NCI-H2029 treated with DMSO at 0.1 percent for 48 hours (cell line): Measurements from ENCODE around the gene SETDB2.
"Not testable (repeated sequence)": the region's sequence is repeated elsewhere in the genome, so short reads cannot be mapped to it uniquely, and the experiment has no call there.

Experiments used
- DNase-seq: peaks from one replicate; lab custom pipeline; 2025; lab: John Stamatoyannopoulos, UW

The SETDB2 gene

DNA sequence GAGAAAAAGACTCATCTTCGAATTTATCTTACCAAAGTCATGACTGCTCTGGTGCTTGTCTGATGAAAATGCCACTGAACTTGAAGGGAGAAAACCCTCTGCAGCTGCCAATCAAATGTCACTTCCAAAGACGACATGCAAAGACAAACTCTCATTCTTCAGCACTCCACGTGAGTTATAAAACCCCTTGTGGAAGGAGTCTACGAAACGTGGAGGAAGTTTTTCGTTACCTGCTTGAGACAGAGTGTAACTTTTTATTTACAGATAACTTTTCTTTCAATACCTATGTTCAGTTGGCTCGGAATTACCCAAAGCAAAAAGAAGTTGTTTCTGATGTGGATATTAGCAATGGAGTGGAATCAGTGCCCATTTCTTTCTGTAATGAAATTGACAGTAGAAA lies 32.5 kb downstream of the SETDB2 start:
- DNase-seq: no peak

DNA sequence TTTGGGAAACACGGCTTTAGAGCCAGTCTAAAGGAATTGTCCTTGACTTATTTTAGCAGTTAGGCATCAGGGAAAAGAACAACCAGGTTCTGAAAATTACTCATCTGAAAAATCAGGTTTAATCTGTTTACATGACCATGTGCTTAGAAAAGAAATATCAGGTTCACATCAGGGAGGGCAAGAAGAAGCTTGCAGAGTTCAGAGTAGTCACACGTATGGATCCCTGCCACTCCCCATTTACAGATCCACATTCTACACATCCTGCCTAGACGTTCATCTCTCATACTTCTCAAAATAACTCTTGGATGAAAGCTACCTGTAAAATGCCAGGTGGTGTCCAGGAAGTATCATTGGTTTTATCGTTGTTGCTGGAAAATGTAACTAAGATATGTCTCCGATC lies 37.7 kb downstream of the SETDB2 start:
- no peak for DNase-seq

DNA sequence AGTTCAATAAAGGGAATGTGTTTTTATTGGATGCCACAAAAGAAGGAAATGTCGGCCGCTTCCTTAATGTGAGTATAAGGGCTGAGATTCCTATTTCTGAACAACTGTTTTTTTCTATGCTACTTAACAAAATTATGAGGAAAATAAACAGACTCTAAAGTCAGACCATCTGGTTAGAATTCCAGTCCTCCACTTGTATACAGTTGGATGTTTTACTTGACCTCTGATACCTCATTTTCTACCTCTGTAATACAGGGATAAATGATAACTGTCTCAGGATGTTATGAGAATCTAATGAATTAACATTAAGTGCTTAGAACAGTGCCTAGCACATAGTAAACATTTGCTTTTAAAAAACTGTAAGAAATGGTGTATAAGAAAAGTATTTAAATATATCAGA lies 44.5 kb downstream of the SETDB2 start:
- DNase-seq: no peak

DNA sequence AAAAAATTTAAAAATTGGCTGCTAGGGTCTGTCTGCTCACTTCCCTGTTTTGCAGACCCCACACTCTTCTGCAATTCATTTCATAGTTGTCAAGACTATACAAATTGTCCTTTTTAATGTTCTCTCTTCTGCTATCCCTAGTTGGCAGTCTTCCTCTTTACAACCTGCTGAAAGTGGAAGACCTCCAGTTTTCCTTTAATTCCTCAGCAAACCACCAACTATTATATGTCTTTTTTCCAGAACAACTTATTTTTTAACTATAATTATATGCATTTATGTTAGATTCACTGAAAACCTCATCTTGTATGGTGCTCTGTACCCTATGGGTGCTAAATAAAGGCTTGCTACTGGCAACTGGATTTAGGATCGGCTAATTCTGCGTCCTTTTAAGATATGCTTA lies 50.6 kb downstream of the SETDB2 start:
- no peak for DNase-seq

DNA sequence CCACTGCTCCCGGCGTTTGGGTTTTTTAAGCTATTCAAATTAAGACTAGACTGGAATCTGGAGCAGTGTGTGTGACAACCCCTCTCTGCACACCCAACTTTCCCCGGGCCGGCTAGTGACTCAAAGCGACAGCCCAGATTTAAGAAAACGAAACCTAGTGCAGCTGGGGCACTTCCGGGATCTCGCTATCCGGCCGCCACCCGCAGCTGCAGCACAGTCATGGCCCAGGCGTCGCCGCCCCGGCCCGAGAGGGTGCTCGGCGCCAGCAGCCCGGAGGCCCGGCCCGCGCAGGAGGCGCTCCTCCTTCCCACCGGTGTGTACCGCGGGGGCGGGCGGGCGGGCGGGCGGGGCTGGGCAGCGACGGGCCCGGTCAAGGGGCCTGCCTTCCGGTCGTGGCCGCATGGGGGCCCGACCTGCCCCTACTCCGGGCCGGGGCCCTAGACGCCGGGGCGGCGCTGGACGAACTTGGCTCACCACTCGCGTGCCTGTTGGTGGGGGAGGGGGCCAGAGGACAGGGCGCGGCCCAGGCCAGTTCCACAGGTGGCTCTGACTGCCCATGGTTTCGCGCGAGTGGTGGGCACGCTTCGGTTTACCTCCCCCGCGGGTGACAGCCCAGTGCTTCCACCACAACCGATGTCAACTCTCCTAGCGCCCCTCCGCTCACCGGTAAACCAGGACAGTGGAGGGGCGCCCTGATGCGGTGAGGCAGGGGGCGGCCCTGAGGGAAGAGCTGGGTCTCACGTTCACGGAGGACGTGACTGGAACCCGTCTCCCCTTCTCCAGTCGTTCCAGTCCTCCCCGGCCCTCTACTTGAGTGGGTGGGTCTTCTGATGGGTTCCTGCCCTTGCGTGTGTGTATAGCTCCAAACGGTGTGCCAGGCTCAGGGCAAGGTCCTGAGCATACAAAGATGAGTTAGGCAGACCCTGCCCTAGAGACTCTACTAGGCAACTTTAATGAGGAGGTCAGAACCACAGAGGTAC lies 52.0 kb downstream of the SETDB2 start, which contains the start of gene PHF11:
Gene PHF11, plus strand, starts transcription at position 171 of the 980 bp plus-strand sequence. Its CDS starts 49 bp downstream, at position 220.
- DNase-seq: no peak

DNA sequence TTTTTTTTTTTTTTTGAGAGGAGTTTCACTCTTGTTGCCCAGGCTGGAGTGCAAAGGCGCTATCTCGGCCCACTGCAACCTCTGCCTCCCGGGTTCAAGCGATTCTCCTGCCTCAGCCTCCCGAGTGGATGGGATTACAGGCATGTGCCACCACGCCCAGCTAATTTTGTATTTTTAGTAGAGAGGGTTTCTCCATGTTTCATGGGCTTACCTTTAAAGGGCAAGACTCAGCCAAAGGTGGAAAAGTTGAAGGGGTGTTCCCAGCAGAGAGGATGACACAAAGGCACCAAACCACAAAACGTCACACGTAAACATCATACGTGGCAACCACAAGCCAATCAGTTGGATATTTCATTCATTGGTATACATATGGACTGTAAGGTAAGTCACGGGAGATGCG lies 52.8 kb downstream of the SETDB2 start:
- not testable (repeated sequence) for DNase-seq

DNA sequence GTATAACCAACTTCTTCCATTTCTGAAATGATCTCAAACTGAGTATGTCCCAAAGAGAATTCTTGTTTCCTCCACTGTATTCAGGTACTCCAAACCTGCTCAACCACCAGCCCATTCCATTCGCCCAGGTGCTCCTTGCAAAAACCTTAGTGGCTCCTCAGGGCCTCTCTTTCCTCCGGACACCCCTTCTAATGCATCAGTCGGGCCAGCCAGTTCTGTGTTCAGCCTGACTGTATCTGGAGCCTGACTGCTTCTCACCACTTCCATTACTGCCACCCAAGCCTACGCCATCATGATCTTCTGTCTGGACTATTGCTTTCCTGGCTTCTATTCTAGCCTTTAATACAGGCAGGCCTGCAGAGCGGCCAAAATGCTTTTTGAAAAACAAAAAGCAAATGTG lies 53.2 kb downstream of the SETDB2 start:
- DNase-seq: no peak

DNA sequence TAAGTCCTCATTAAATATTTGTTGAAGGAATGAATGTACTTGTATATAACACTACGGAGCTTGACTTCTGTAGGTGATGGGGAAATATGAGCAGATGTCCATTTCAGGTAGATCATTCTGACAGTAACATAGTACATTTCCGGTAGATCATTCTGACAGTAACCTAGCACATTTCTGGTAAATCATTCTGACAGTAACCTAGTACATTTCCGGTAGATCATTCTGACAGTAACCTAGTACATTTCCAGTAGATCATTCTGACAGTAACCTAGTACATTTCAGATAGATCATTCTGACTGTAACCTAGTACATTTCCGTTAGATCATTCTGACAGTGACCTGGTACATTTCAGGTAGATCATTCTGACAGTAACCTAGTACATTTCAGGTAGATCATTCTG lies 54.1 kb downstream of the SETDB2 start:
- DNase-seq: no peak

DNA sequence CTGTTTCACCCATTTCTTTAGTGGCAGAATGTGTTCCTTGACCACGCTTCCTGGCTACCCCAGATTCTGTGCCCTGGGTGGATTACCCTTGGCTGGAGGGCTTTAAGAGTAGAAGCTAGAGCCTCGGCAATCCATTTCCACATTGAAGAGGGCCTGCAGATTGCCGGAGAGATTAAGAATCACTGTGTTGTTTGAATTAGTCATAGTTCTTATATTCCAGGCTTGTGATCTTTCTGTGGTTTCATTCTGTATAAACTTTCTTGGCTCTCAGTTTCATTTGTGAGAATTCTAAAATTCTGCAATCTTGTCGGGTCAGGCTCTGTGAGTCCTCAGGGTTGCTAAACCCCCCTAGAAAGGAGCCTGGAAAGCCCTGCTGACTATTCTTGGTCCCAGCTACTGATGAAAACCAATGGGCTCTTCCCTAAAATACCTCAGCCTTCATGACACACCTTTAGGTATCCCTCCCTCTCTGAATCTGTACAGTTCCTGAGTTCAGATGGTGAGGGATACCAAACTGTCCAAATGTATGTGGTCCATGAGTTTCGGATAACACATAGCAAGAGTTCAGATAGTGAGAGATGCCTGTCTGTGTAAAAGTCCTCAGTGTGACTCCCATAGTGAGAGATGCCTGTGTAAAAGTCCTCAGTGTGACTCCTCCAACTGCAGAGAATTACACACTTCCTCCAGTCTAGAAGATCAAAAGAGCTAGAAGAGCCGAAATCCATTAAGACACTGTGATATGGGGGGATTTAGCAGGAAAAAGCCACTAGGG lies 56.0 kb downstream of the SETDB2 start:
- DNase-seq: no peak

DNA sequence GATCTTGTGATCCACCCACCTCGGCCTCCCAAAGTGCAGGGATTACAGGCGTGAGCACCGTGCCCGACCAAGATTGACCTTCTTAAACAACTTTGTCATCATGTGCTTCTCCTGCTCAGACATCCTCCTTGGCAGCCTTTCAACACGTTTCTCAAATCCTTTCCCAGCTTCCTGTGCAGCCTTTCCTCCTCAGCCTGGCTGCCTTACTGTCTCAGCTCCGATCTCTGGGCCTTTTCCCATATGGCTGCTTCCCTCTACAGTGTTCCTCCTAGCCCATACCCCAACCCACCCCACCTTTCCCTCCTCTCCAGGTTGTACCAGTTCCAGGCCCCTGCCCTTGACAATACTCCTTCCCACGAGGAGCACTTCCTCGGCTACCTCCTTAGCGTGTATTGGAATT lies 58.9 kb downstream of the SETDB2 start:
- DNase-seq: no peak

DNA sequence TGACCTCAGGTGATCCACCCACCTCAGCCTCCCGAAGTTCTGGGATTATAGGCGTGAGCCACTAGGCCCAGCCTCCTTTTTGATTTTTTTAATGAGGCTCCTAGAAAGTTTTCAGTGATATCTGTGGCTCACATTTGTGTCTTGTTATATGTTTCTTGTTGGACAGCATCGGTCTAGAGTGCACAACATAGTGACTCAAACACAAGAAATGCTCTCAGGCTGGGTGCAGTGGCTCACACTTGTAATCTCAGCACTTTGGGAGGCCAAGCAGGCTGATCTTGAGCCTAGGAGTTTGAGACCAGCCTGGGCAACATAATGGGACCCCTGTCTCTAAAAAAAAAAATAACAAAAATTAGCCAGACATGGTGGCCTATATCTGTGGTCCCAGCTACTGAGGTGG lies 59.9 kb downstream of the SETDB2 start:
- DNase-seq: no peak

DNA sequence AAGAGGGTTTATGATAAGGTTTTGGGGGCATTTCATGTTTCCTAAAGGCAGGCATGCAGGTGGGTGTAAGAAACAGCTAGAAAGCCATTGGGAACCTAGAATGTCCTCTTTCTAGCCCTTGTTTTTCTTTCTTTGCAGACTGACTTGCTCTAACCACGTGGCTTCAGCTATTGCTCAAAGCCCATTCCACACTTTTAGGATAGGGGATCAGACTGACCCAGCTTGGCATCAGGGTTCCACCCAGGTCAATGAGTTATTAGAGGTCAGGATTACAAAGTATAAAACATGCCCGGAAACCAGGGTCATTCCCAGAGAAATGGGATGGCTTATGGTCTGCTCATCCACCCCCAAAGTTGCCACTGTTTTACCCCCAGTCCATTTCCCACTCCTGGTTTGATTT lies 68.5 kb downstream of the SETDB2 start:
- no peak for DNase-seq

DNA sequence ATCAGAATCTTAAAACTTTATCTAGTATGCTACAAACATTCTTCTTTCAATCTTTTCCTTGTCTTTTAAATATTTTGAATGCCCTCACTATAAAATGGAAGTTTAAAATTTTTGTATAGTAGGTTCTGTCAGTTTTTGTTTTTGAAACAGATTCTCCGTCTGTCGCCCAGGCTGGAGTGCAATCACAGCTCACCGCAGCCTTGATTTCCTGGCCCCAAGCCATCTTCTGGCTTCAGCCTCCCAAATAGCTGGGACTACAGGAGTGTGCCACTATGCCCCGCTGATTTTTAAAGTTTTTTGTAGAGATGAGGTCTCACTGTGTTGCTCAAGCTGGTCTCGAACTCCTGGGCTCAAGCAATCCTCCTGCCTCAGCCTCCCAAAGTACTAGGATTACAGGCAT lies 72.4 kb downstream of the SETDB2 start:
- no peak for DNase-seq

DNA sequence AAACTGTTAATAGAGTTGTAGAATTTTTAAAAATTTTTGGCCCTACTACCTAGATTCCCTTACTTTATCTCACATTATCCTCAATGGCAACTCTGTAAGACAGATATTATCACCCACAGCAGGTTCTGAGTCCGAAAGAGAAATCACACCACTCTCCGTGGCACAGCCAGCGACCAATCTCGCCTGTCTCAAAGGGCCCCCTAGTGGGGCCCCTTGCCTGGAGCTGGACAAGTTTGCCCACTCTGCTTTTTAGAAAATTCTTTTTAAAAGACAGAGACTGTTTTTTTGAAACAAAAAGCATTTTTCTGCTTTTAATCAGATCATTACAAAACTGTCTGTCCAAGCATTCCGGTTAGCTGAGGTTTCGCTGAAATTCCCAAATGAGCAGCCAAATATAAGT lies 73.4 kb downstream of the SETDB2 start:
- no peak for DNase-seq

DNA sequence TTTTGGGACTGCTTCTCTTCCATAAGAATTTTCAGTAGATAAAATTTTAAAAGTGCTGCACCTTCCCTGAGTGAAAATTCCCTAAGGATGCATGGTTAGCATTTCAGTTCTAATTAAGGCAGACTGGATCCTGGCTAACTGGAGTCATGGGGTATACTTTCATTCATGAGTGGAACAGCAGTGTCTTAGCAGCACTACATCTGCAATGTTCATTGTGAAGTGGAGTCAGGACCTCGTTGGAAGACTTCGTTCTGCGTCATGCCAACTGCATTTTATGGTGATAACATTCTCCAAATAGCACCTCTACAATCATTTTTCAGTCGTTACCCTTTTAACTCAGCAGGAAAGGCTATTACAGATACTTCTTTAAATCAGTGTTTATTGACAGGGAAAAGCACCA lies 77.2 kb downstream of the SETDB2 start:
- DNase-seq: no peak

DNA sequence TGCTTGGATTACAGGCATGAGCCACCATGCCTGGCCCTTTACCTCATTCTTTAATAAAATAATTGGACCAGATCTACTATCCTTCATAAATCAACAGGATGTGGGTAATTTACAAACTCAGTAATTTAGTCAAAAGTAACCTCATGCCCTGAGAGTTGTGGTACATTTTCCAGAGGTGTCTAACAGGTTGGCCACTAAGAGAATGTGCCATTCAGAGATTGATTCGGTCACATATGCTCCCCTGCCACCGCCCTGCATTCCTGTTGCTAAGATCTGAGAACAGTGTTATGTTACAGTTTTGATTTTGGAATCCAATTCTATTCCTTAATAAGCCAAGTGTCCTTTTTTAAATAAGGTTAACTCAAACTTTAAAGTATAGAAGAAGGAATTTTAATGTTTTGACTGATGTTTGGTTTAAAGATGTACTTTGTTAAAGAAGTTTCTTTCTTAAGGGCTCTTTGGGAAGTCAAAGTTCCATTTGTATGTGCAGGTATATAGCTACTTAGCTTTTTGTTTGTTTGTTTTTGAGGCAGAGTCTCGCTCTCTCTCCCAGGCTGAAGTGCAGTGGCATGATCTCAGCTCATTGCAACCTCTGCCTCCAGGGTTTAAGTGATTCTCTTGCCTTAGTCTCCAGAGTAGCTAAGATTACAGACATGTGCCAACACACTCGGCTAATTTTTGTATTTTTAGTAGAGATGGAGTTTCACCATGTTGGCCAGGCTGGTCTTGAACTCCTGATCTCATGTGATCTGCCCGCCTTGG lies 80.8 kb downstream of the SETDB2 start:
- DNase-seq: no peak

DNA sequence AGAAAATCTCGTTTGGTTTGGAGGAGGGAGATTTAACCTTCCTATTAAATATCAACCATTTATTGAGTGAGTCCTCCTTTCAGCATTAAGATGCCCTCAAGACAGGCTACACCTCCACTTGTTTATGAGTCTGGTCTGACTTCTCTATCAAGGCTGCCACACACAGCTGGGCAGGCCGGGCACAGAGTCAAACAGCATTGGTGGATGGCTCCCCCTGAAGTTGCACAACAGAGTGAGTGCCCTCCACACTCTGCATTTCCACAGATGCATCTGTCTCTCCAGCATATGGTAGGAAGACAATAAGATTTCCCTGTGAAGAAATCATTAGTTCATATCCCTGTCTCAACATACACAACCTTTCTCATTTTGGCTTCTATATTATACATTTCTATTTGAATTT lies 83.0 kb downstream of the SETDB2 start:
- no peak for DNase-seq

DNA sequence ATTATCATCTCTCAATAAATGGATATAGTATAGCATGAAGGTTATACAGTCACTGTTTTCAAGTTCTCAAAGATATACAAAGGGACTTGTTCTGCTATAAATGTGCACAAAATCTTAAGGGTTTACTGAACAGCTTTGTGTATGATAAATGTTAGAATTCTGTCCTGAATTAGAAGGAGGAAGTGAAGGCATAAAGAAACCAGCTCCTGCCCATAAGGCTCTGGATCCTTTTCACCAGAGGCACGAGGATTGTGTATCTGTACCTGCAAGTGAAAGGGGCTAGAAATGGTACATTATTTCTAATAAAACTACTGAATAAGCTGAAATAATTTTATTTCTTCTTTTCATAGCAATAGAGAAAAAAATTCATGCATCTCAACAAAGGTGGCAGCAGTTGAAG lies 84.1 kb downstream of the SETDB2 start:
- no peak for DNase-seq

DNA sequence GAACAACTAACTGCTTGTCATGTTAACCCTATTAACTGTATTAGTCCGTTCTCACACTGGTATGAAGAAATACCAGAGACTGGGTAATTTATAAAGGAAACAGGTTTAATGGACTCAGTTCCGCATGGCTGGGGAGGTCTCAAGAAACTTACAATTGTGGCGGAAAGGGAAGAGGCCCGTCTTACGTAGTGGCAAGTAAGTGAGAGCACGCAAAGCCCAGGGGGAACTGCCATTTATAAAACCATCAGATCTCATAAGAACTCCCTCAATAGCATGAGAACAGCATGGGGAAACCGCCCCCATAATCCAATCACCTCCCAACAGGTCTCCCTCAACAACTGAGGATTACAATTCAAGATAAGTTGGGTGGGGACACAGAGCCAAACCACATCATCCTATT lies 86.4 kb downstream of the SETDB2 start:
- no peak for DNase-seq

DNA sequence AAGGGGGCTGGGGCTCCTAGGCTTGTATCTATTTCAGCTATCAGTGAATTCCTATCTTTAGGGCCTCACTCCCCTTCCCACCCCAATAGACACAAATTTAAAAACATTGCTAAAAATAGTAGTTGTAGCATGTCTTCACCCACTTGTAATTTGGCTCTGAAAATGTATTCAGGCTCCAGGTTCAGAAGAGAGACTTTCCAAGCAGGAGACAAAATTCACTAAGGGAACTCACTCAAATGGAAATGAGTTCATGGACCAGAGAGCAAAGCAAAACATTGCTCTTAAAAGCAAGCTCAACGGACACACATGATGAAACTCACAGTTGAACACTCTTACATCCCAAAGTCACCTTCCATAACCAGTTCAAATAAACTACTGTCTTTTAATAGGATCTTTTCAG lies 88.5 kb downstream of the SETDB2 start:
- DNase-seq: no peak

DNA sequence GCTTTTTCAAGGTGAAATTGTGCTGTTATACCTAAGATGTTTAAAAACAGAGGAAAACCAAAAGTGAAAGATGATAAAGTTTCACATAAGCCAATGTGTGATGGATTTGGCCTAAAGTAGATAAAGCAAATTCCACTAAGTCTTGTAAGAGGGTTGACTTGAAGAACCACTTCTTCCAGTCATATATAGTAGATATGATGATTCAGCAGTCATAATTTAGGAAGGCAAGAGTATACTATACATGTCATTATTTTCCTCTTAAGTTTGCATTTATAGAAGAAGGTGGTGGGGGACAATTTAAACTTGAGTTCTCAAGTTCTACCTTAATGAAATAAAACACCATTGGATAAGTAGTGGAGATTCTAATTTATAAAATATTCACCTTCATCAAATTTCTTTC lies 88.9 kb downstream of the SETDB2 start:
- DNase-seq: no peak

DNA sequence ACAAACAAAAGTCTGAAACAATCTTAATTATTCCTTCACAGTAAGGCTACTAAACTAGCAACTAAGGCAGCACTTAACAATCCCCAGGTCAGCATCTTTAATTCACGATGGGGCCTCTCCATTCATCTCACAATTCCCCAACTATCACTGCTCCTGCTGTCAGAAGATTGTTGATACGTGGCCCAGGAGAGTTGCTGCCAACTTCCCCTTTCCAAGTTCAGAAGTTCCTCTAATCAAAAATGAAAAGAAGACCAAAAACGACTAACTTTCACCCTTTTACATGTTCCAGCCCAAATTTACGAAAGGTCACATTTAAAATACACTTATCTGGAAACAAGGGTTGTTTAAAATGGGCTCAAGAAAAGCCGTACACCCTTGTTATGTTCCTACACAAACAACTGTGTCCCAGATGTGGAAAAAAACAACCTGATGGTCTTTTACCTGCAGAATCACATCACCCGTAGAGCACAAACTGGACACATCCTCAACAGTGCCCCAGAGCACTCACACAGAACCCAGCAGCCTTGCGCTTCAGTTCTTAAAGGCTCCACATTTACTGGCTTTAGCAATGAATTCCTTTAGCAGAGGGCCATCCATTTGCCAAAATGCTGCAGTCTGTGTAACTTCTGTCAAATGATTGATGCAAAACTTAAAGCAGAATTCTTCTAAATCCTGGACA lies 89.7 kb downstream of the SETDB2 start:
- no peak for DNase-seq
